ENCODE data around the gene UTS2R.
"Not testable (repeated sequence)": the region's sequence is repeated elsewhere in the genome, so short reads cannot be mapped to it uniquely, and the experiment has no call there.

Gene UTS2R

DNA sequence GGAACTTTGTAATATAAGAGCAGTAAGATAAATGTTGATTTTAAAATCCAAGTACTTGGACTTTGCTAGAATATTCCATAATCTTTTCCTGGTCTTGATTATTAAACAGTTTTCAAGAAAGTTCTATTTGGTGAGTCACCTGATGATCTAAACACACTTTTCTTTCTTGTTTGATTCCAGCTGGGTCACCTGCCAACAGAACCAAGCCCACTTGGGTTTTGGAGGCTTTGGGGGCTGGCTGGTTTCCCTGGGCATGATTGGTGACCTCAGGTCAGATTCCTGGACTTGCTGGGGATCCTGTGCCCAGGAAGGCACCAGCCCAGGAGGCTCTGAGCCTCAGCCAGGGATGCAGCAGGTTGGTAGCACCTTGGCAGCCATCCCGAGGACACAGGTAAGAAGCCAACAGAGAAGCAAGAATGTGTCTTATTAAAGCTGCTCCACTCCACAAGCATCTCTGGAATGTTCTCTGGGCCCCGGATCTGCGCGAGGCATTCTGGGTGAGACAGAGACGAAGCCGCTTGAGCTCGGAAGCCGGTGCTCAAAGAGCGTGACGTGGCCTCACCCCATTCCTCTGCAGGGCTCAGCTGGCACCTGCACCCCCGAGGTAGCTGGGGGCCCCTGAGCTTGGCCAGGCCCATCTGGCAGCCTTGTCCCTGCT lies 15.7 kb upstream of the UTS2R start:
- no peak for DNase-seq

DNA sequence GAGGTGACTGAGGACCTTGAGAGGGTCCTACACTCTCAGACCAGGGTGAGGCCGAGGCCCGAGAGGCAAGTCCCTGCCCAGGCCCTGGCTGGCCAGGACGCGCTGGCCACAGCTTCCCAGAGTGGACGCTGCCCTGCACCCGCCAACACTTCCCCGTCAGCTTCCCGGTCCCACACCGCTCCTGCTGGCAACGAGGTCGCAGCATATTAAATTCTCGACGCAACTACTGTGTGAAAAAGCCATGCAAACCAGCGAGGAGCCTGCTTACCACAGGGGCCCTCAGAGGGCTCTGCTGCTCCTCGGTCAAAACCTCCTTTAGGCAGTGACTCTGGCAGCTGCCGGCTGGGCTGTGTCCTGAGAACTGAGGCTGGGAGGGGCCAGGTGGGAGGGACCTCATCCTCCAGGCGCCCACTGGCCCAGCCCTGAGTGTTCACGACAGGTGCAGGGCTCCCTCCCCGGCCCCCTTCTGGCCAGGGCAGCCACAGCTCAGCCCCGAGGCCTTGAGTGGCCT lies 14.7 kb upstream of the UTS2R start:
- DNase-seq: peak; percentile 21 to 39

DNA sequence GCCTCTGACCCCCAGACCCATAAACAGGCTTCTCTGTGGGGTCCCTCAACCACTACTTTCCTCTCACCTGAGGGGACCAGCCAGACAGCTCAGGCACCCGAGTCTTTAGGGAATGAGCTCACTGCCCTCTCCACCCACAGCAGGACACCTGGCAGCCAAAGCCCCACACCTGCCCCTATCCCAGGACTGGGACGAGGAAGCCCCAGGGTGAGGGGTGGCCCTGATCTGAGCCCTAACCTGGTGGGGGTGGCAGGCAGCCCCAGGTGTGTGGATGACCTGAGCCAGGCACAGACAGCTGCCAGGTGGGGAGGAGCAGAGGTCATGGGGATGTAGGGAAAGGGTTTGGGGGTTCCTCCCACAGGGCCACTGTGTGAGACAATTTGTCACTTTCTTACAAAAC lies 14.2 kb upstream of the UTS2R start:
- no peak for DNase-seq

DNA sequence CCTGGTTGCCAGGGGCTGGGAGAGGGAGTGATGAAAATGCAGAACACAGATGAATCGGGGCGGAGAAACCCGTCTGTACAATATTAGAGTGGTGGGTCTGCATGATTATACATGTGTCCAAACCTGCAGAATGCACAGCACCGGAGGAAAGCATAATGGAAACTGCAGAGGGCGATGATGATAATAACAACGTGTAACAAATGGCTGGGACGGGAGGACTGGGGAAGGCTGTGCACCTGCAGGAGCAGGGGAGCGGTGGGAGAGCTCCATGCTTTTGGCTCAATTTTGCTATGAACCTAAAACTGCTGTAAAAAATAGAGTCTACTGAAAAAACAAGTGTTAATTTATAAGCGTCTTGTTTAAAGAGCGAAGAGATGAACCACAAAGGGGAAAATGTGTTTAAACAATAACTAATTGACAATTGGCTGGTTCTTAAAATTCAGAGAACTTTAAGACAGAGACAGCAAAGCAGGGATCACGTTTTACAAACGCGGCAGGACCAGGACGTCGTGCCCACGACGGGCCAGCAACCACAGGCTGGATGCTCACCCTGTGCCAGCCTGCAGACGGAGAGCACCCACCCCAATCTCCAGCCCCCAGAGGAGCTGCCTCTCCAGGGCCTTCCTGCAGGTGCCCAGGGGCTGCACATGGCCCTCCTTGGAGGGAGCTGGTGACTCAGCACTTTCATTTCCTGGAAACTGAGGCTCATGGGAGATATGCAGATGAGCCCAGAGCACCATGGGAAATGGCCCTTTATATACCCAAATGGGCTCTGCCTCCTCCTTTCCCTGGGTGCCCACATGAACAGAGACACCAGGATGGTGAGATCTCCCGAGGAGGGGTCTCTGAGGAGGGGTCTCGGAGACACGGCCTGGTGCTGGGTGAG lies 12.9 kb upstream of the UTS2R start, which contains the start of gene TEX19:
Gene TEX19 (plus strand): TSS at position 783 of the 886 bp plus-strand sequence. CDS start 2,904 bp downstream, outside the sequence.
- DNase-seq: no peak

DNA sequence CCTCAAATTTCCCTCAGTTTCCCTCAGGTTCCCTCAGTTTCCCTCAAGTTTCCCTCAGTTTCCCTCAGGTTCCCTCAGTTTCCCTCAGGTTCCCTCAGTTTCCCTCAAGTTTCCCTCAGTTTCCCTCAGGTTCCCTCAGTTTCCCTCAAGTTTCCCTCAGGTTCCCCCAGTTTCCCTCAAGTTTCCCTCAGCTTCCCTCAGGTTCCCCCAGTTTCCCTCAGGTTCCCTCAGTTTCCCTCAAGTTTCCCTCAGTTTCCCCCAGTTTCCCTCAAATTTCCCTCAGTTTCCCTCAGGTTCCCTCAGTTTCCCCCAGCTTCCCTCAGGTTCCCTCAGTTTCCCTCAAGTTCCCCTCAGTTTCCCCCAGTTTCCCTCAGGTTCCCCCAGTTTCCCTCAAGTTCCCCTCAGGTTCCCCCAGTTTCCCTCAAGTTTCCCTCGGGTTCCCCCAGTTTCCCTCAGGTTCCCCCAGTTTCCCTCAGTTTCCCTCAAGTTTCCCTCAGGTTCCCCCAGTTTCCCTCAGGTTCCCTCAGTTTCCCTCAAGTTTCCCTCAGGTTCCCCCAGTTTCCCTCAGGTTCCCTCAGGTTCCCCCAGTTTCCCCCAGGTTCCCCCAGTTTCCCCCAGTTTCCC lies 12.0 kb upstream of the UTS2R start:
- not testable (repeated sequence) for DNase-seq

DNA sequence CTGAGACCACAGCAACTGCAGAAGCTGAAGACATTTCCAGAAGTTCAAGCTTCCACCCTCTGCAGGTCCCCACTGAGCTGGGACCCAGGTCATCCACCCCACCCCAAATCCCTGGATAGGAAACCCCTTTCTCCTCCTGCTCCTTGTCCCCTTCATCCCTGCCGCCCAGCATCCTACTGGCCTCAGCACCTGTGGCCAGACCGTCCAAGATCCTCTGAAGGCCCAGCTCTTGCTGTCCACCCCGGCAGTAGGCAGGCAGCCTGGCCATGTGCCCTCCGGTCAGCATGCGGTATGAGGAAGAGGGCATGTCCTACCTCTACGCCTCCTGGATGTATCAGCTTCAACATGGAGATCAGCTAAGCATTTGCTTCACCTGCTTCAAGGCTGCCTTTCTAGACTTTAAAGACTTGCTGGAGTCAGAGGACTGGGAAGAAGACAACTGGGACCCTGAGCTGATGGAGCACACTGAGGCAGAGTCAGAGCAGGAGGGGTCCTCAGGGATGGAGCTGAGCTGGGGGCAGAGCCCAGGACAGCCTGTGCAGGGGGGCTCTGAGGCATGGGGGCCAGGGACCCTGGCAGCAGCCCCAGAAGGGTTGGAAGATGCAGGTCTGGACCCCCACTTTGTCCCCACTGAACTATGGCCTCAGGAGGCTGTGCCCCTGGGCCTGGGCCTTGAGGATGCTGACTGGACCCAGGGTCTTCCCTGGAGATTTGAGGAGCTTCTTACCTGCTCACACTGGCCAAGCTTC lies 9.5 kb upstream of the UTS2R start:
- no peak for DNase-seq

DNA sequence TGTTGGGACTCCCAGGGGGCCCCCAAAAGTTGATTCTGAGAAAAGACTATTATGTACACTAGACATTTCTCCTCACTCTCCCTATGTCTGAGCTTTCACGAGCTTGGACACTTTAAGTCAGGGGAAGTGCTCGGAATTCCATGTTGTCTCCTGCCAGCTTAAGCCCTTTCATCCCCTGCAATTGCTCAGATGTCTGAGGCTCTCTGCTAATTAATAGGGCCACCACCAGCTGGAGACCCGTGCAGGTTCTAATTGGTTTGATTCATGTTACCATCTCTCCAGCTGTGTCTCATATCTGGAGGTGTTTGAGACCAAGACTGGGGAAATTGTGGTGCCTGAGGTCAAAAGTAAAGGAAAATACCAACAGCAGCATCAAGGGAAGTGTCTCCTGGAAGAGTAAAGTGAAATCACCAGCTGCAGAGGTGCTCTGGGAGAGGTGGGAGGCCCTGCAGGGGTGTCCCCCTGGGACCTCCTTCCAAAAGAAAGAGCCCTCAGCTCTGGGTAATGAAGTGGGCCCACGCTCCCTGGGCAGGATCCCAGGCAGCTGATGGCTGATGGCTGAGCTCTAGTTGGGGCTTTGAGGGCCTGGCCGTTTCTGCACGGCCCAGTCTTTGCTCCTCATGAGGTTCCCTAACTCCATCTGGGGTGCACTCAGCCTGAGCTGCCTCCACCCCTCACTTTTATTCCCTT lies 5.8 kb upstream of the UTS2R start:
- no peak for DNase-seq

DNA sequence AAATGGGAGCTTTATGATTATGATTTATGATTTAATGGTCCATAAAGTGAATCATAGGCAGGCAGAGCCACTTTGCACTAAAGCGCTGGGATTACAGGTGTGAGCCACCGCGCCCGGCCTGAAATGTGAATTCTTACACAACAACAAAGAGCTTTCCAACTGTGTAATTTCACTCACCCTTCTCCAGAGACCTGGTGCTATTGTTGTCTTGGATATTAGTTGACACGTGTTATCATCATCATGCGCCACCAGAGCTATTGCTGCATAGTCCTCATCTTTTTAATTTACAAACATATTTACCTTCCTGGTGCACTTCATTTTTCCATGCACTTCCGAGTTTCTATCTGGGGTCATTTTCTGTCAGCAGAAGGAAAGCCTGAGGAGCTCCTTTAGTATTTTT lies 4.8 kb upstream of the UTS2R start:
- peak; percentile 74 to 83 for DNase-seq

DNA sequence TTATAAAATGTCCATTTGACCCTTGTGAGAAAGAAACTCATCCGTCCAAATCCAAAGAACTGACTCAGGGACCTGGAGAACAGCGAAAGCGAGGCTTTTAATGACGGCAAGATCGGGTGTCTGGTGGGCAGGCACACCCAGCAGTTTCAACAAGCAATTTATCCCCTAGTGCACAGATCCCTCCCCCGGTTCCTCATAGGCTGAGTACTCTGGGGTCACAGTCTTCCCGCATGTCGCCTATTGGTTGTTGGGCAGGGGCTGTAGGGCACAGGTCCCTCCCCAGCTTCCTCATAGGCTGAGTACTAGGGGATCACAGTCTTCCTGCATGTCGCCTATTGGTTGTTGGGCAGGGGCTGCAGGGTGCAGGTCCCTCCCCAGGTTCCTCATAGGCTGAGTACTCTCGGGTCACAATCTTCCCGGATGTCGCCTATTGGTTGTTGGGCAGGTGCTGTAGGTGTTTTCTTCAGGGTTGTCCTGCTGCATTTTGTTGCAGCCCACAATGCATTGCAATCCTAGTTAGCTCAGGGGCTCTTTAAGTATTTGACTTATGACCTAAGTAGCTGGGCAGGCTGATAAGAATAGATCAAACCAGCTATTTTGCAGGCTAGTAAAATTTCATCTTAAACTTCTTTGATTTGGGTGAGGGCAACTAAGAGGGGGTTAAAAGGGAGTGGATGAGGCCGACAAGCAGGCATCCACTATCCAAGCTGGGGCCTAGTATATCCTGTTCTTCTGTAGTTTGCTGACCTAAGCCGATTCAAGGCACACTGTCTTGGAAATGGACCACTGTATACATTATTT lies 3.6 kb upstream of the UTS2R start:
- no peak for DNase-seq

DNA sequence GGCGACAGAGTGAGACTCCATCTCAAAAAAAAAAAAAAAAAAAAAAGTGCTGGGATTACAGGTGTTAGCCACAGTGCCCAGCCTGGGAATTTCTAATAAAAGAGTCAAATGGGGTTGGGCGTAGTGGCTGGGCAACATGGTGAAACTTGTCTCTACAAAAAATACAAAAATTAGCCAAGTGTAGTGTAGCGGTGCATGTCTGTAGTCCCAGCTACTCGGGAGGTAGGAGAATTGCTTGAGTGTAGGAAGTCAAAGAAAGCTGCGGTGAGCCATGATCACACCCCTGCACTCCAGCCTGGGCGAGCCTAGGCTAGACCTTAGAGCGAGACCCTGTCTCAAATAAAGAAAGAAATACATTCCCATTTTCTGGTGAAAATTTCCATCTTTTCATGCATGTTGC lies 2.4 kb upstream of the UTS2R start:
- no peak for DNase-seq

DNA sequence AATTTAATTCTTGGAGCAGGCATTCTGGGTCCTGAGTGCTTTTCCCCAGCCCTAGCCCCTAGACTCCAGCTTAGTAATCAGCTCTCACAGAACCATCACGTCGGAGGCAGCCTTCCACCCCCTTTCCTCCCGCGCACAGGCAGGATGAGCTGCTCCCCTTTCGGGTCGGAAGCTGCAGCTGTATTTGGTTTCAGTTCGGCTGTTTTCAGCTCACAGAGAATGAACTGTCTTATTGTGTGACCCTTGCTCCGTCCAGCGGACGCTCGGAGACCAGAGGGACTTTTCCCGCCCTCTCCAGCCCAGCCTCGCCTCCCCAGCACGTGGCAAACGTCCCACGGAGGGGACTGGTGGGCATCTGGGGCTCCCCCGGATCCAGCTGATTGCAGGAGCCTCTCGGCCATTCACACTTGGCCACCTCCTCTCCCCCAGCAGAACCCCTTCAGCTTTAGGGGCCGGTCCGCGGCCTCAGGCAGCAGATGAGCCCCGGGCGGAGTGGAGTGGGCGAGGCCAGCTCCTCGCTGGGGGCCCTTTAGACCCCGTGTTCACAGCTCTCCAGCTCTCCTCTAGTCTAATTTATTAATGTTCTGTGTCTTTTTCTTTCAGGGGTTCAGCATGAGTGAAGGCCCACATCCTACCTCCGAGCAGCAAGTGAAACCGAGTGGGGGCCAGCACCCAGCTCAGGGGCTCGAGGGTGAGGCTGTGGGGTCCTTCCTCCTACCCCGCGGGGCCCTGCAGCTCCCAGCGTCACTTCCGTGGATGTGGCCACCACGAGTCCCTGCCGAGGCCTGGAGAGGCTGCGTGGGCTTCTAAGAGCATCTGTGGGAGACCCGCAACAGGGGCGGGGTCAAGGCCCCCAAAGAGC lies 863 bp upstream of the UTS2R start:
- no peak for DNase-seq

DNA sequence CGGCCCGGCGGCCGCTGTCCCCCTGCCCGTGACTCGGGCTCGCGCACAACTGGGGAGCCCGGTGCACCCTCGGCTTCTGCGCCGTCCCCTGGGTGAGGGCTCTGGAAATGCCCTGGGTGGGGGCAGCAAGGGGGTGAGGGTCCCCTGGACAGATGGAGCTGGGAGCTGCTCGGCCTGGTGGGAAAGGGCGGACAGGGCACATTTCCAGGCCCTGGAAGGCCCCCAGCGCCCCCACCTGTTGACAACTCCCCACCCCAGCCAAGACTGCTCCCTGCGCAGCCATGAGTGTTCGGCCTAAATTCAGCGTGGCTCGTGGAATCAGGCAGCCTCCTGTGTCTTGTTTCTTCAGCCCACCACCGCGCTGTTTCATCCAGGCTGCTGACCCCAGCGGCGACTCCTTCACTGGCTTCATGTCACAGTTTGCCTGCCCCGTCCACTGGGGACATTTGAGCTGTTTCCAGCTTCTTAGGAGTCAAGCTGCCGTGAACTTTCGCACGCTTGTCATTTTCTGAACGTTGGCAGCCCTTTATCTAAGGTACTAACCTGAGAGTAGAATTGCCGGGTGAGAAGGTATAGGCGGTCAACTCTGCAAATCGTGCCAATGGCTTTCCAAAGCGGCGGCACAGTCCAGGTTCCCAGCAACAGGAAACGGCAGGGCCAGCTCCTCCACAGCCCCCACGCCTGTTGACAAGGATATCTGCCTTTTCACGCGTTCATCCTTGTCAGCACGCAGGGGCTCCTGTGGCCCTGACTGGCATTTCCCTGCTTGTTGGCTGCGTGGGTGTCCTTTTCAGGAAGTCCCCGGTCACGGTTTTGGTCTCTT lies 895 bp downstream of the UTS2R start:
- no peak for DNase-seq

DNA sequence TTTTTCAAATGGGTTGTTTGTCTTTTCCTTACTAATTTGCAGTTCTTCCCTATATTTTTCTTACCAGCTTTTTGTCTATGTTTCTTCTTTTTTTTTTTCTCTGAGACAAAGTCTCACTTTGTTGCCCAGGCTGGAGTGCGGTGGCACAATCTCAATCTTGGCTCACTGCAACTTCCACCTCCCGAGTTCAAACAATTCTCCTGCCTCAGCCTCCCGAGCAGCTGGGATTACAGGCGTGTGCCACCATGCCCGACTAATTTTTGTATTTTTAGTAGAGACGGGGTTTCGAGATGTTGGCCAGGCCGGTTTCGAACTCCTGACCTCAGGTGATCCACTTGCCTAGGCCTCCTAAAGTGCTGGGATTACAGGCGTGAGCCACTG lies 1.5 kb downstream of the UTS2R start:
- not testable (repeated sequence) for DNase-seq

DNA sequence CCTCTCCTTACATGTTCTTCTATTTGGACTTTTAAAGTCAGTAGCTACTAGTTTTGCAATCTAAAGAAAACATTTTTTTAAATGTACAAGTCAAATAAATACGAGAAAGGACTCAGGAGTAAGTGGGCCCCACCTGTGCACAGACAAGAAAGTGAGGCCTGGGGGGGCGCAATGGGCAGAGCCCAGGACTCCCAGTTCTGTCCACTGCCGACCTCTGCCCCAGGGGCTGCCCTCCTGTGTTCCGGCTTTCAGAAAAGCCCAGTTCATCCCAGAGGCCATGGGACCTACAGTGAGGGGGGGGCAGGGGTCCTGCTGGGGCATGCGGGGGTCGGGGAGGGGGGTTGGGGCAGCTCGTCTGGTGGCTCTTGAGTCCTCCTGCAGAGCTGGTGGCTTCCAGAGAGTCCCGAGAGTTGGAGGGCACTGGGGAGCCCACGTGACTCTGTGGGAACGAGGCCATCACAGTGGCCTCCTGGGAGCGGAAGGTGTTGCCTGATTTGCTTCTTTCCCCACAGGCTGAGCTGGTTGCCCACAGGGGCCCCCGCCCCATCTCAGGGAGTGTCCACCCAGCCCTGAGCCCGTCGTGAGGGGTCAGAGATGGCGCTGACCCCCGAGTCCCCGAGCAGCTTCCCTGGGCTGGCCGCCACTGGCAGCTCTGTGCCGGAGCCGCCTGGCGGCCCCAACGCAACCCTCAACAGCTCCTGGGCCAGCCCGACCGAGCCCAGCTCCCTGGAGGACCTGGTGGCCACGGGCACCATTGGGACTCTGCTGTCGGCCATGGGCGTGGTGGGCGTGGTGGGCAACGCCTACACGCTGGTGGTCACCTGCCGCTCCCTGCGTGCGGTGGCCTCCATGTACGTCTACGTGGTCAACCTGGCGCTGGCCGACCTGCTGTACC lies 2.4 kb downstream of the UTS2R start:
- DNase-seq: no peak

DNA sequence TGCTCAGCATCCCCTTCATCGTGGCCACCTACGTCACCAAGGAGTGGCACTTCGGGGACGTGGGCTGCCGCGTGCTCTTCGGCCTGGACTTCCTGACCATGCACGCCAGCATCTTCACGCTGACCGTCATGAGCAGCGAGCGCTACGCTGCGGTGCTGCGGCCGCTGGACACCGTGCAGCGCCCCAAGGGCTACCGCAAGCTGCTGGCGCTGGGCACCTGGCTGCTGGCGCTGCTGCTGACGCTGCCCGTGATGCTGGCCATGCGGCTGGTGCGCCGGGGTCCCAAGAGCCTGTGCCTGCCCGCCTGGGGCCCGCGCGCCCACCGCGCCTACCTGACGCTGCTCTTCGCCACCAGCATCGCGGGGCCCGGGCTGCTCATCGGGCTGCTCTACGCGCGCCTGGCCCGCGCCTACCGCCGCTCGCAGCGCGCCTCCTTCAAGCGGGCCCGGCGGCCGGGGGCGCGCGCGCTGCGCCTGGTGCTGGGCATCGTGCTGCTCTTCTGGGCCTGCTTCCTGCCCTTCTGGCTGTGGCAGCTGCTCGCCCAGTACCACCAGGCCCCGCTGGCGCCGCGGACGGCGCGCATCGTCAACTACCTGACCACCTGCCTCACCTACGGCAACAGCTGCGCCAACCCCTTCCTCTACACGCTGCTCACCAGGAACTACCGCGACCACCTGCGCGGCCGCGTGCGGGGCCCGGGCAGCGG lies 3.2 kb downstream of the UTS2R start:
- DNase-seq: no peak

DNA sequence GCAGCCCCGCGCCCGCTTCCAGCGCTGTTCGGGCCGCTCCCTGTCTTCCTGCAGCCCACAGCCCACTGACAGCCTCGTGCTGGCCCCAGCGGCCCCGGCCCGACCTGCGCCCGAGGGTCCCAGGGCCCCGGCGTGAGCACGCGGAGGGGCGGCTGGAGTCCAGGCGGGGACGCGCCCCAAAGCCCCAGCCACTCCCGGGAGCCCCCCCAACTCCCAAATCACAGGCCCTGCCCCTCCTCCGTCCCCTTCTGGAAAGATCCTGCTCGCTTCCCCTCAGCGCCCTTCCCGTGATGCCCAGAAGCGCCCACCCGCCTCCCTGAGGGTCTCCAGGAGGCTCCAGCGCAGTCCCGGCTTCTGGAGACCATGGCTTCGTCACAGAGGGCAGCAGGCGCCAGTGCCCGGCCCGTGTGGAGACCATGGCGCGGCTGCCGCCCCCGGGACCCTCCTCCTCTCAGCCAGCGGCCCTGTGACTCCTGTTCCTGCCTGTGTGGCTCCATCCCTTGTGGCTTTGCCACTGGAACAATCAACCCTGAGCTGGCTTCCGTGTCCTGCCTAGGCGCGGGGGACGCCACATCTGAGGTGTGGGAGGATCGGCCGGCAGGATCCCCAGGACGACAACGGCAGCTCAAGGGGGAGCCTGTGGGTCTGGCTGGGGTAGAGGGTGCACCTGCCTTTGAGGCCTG lies 3.9 kb downstream of the UTS2R start:
- no peak for DNase-seq
